HG03469 (cell line): ENCODE measurements around the gene NFIA.

ENCODE experiments used
- ATAC-seq: cut with Tn5 transposase; IDR thresholded peaks from one replicate; pipeline ENCODE4 v1.9.1; 2021; ENCODE audit warnings: mild to moderate bottlenecking, moderate library complexity, moderate number of reproducible peaks; ENCODE audit not compliant: unreplicated experiment

The NFIA gene

GRCh38 chr1:61207416-61207815 lies 125.1 kb downstream of the NFIA start:
- no peak for ATAC-seq

- no peak for ATAC-seq
Observed at GRCh38 chr1:61208172-61208571, 125.8 kb downstream of the NFIA start.

GRCh38 chr1:61208831-61209230 lies 126.5 kb downstream of the NFIA start:
- no peak for ATAC-seq

- no peak for ATAC-seq
Observed at GRCh38 chr1:61210435-61211154, 128.2 kb downstream of the NFIA start.

- ATAC-seq = no peak
Observed at GRCh38 chr1:61213245-61214011, 131.1 kb downstream of the NFIA start.

GRCh38 chr1:61215119-61215518 lies 132.8 kb downstream of the NFIA start:
- no peak for ATAC-seq

- ATAC-seq = no peak
Observed at GRCh38 chr1:61215676-61216289, 133.4 kb downstream of the NFIA start.

GRCh38 chr1:61220536-61220935 lies 138.2 kb downstream of the NFIA start:
- no peak for ATAC-seq

- no peak for ATAC-seq
Observed at GRCh38 chr1:61221642-61222041, 139.3 kb downstream of the NFIA start.

GRCh38 chr1:61222240-61222639 lies 139.9 kb downstream of the NFIA start:
- no peak for ATAC-seq

- no peak for ATAC-seq
Observed at GRCh38 chr1:61223140-61223539, 140.8 kb downstream of the NFIA start.

- no peak for ATAC-seq
Observed at GRCh38 chr1:61224609-61225008, 142.2 kb downstream of the NFIA start.

- ATAC-seq = no peak
Observed at GRCh38 chr1:61225478-61225877, 143.1 kb downstream of the NFIA start.

- ATAC-seq = no peak
Observed at GRCh38 chr1:61226791-61227567, 144.6 kb downstream of the NFIA start.

GRCh38 chr1:61227857-61228550 lies 145.6 kb downstream of the NFIA start:
- ATAC-seq = no peak

- no peak for ATAC-seq
Observed at GRCh38 chr1:61230523-61230922, 148.2 kb downstream of the NFIA start.

- no peak for ATAC-seq
Observed at GRCh38 chr1:61231795-61232194, 149.4 kb downstream of the NFIA start.

GRCh38 chr1:61233121-61233660 lies 150.8 kb downstream of the NFIA start:
- ATAC-seq = no peak

- ATAC-seq = no peak
Observed at GRCh38 chr1:61234587-61234919, 152.2 kb downstream of the NFIA start.

GRCh38 chr1:61237147-61237546 lies 154.8 kb downstream of the NFIA start:
- ATAC-seq = no peak
